GM23248 (cell line): ENCODE results near the gene ZNF687. TPM values are rescaled to one million over a fixed set of nuclear protein-coding genes. Genes with fewer than 3 reads are reported as not detected.

Experiments
- DNase-seq: peaks from one replicate; pipeline ENCODE4 v3.0.0-alpha.2; 2015
- H2AFZ ChIP-seq: fragments of 200-600 bp; sonication (generic); 2 replicates; pipeline ENCODE4 v1.6.1; 2016; ENCODE audit warnings: antibody characterized with exemption
- H3F3A ChIP-seq: fragments of 200-600 bp; sonication (generic); 2 replicates; pipeline ENCODE4 v1.6.1; 2016; ENCODE audit warnings: mild to moderate bottlenecking, antibody characterized with exemption, mixed run types; ENCODE audit not compliant: insufficient read depth
- H3K27ac ChIP-seq: fragments of 200-600 bp; sonication (generic); 2 replicates; pipeline ENCODE4 v1.5.1; 2016; ENCODE audit warnings: mild to moderate bottlenecking
- H3K27me3 ChIP-seq: fragments of 200-600 bp; sonication (generic); replicated peaks from 2 replicates; pipeline ENCODE4 v1.6.1; 2016; ENCODE audit warnings: mild to moderate bottlenecking; ENCODE audit not compliant: insufficient read depth
- H3K36me3 ChIP-seq: fragments of 200-600 bp; sonication (generic); 2 replicates; pipeline ENCODE4 v1.6.1; 2016; ENCODE audit warnings: low read depth, mild to moderate bottlenecking
- H3K4me1 ChIP-seq: fragments of 200-600 bp; sonication (generic); 2 replicates; pipeline ENCODE4 v1.6.1; 2016; ENCODE audit warnings: mild to moderate bottlenecking; ENCODE audit not compliant: insufficient read depth
- H3K4me2 ChIP-seq: fragments of 200-600 bp; sonication (generic); one replicate; pipeline ENCODE4 v1.6.1; 2016; ENCODE audit warnings: mild to moderate bottlenecking; ENCODE audit not compliant: unreplicated experiment
- H3K4me3 ChIP-seq: fragments of 200-600 bp; sonication (generic); 2 replicates; pipeline ENCODE4 v1.5.1; 2016; ENCODE audit warnings: mild to moderate bottlenecking
- H3K79me2 ChIP-seq: fragments of 200-600 bp; sonication (generic); 2 replicates; pipeline ENCODE4 v1.6.1; 2016; ENCODE audit warnings: mild to moderate bottlenecking; ENCODE audit not compliant: insufficient read depth
- H3K9ac ChIP-seq: fragments of 200-600 bp; sonication (generic); 2 replicates; pipeline ENCODE4 v1.6.1; 2016; ENCODE audit warnings: mild to moderate bottlenecking
- H3K9me2 ChIP-seq: fragments of 200-600 bp; sonication (generic); 2 replicates; pipeline ENCODE4 v1.6.1; 2016; ENCODE audit warnings: mixed run types, mild to moderate bottlenecking, moderate library complexity; ENCODE audit not compliant: insufficient read depth
- H3K9me3 ChIP-seq: fragments of 200-600 bp; sonication (generic); one replicate; pipeline ENCODE4 v1.6.1; 2017; ENCODE audit warnings: low read depth
- H4K20me1 ChIP-seq: fragments of 200-600 bp; sonication (generic); 2 replicates; pipeline ENCODE4 v1.6.0; 2016; ENCODE audit not compliant: insufficient read depth
- EZH2 ChIP-seq: fragments of 200-600 bp; sonication (generic); IDR thresholded peaks from 2 replicates; pipeline ENCODE4 v1.6.1; 2018; ENCODE audit warnings: antibody characterized with exemption, mild to moderate bottlenecking; ENCODE audit not compliant: insufficient read depth, poor library complexity, severe bottlenecking
- EZH2phosphoT487 ChIP-seq: fragments of 200-600 bp; sonication (generic); IDR thresholded peaks from 2 replicates; pipeline ENCODE4 v1.6.1; 2018; ENCODE audit warnings: antibody characterized with exemption, moderate library complexity, mild to moderate bottlenecking, low read depth; ENCODE audit not compliant: insufficient read depth
- WGBS, 2 experiments: methylation state at CpG; one replicate each; pipeline ENCODE4 v1.1.6; 2015 to 2017; ENCODE audit warnings: low lambda C conversion rate in 2 of 2, low coverage in 1 of 2; ENCODE audit errors: missing lambda C conversion rate in 2 of 2; 5-methylcytosine and 5-hydroxymethylcytosine counted together
- in situ Hi-C: fragments of 300-500 bp; cut with MboI; formaldehyde crosslinking; loops from 2 replicates; pipeline ENCODE4 v1.15.0; 2020
- polyA plus RNA-seq: library from polyadenylated mRNA; unstranded; fragments of >200 nt; fragmentation: Nextera tagmentation; extraction: Ambion mirVana; gene quantifications from 2 replicates; pipeline ENCODE4 v1.2.1, GENCODE V29; 2016
- total RNA-seq: library from RNA; depleted of rRNA; stranded (reverse); fragments of >200 nt; shearing (Covaris generic); gene quantifications from 2 replicates; pipeline ENCODE4 v1.2.3, GENCODE V29; 2014

Gene ZNF687
- total and polyA plus RNA-seq, 2 experiments from 2014 or later = 3.0 to 21.5 TPM

DNA sequence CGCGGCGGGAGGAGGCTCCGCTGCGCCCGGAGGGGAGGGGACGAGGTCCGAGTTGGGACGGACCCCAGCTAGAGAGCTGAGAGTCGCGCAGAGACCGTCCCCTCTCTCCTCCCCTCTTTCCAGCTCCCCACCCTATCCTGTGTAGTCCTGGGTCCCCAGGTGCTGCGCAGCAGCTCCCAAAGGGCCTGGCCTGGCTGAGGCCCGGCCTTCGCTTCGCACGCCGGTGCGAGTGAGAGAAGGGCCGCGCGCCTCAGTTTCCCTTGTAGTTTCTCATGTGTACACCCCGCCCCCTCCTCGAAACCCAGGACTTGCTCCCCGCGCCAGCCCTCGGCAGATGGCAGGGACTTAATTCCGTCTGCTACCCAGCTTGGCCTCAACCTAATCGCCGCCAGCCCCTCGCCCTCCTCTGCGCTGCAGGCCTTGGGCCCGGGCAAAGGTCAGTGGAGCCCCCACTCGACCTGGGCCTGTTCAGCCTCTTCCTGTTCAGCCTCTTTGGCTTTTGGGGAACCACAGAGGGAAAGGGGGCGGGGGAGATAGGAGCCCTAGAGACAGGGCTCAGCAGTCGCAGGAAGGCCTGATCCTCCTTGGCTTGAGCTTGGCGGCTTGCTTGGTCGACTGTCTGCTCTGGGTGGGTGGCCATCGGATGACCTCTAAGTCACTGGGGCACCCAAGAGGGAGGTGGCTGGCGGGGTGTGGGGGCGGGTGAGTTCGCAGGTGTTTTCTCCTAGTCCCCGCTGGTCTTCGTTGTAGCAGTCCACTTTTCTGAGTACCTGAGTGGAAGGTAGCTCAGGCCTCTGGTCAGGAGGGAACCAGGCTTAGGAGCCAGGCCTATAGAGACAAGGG, 1.0 kb downstream of the ZNF687 start:
- WGBS, 2 experiments = 9 to 18% methylated on average over 27 to 44 of the region's 44 CpGs
- TF ChIP-seq EZH2 (no peak), EZH2phosphoT487 (no peak)
- no peaks in the 10 kb centered on the region; the same call in 1 of the 2 replicates for H3K36me3 ChIP-seq
- no peaks in the 10 kb centered on the region for H3K9me2 ChIP-seq
- peak overlapping the region; percentile 93 for H3K9ac ChIP-seq
- H3K27ac ChIP-seq = peak overlapping the region; percentile 99
- H3K9me3 ChIP-seq = no peaks in the 10 kb centered on the region
- no peaks in the 10 kb centered on the region for H3K27me3 ChIP-seq
- peak overlapping the region; percentile 60 for H2AFZ ChIP-seq
- peaks cover 4% of the 10 kb centered on the region for H3K4me1 ChIP-seq
- DNase-seq = peak; percentile 49
- H4K20me1 ChIP-seq = no peaks in the 10 kb centered on the region
- in situ Hi-C loops = no loop called here
- H3K4me3 ChIP-seq = peak overlapping the region; percentile 87
- H3K79me2 ChIP-seq = peaks cover 28% of the 10 kb centered on the region
- peaks cover 5% of the 10 kb centered on the region; the same call in 1 of the 2 replicates for H3F3A ChIP-seq
- peak overlapping the region; percentile 98 for H3K4me2 ChIP-seq

- H3K9me3 ChIP-seq = no peaks in the 10 kb centered on the region
- no peaks in the 10 kb centered on the region for H4K20me1 ChIP-seq
- in situ Hi-C loops = no loop called here
Measured at GRCh38 chr1:151284013-151284577, 2.0 kb downstream of the ZNF687 start.

DNA sequence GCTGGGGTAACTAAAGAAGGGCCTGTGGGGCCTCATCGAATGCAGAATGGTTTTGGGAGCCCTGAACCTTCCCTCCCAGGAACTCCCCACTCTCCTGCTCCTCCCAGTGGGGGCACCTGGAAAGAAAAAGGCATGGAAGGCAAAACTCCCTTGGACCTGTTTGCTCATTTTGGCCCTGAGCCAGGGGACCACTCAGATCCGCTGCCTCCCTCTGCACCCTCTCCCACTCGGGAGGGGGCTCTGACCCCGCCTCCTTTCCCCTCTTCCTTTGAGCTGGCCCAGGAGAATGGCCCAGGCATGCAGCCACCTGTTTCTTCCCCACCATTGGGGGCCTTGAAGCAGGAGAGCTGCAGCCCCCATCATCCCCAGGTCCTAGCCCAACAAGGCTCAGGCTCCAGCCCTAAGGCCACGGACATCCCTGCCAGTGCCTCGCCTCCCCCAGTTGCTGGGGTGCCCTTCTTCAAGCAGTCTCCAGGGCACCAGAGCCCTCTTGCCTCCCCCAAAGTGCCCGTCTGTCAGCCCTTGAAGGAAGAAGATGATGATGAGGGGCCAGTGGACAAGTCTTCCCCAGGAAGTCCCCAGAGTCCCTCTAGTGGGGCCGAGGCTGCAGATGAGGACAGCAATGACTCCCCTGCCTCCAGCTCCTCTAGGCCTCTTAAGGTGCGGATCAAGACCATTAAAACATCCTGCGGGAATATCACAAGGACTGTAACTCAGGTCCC, 4.7 kb downstream of the ZNF687 start:
- Histone ChIP-seq H3K9me3 (no peaks in the 10 kb centered on the region), H3K79me2 (peaks cover 28% of the 10 kb centered on the region), H4K20me1 (no peaks in the 10 kb centered on the region), H3K4me3 (no peak overlapping the region), H2AFZ (no peak overlapping the region), H3K9ac (no peak overlapping the region), H3K36me3 (peaks cover 5% of the 10 kb centered on the region; the same call in 1 of the 2 replicates), H3K27me3 (no peaks in the 10 kb centered on the region), H3K27ac (no peak overlapping the region), H3K4me1 (peaks cover 4% of the 10 kb centered on the region), H3F3A (0 out of 2 replicates have a peak, but pooled peaks cover 5% of the 10 kb centered on the region), H3K9me2 (no peaks in the 10 kb centered on the region), H3K4me2 (no peak overlapping the region)
- WGBS, 2 experiments = 83 to 84% methylated on average over 9 to 10 of the region's 10 CpGs
- in situ Hi-C loops = no loop called here
- no peak for DNase-seq
- no peak for TF ChIP-seq EZH2

More at GRCh38 chr1:151284013-151284577, 2.0 kb downstream of the ZNF687 start:
- peaks cover 5% of the 10 kb centered on the region; the same call in 1 of the 2 replicates for H3F3A ChIP-seq
- TF ChIP-seq EZH2phosphoT487 (no peak), EZH2 (no peak)
- peaks cover 4% of the 10 kb centered on the region for H3K4me1 ChIP-seq
- H3K9ac ChIP-seq = peak overlapping the region; percentile 93
- DNase-seq = no peak
- H3K4me3 ChIP-seq = peak overlapping the region; percentile 87
- no peak overlapping the region for H2AFZ ChIP-seq
- no peaks in the 10 kb centered on the region for H3K9me2 ChIP-seq
- peak overlapping the region; percentile 98 for H3K4me2 ChIP-seq
- WGBS, 2 experiments = 48 to 71% methylated on average over 2 of the region's 2 CpGs
- H3K27me3 ChIP-seq = no peaks in the 10 kb centered on the region
- H3K27ac ChIP-seq = no peak overlapping the region
- peaks cover 5% of the 10 kb centered on the region; the same call in 1 of the 2 replicates for H3K36me3 ChIP-seq
- peaks cover 28% of the 10 kb centered on the region for H3K79me2 ChIP-seq

DNA sequence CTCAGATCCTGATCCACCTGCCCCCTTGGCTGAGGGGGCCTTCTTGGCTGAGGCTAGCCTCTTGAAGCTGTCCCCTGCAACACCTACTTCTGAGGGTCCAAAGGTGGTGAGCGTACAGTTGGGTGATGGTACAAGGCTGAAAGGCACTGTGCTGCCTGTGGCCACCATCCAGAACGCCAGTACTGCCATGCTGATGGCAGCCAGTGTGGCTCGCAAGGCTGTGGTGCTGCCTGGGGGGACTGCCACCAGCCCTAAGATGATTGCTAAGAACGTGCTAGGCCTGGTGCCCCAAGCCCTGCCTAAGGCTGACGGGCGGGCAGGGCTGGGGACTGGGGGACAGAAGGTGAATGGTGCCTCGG, 5.2 kb downstream of the ZNF687 start:
- 0 out of 2 replicates have a peak, but pooled peaks cover 5% of the 10 kb centered on the region for H3F3A ChIP-seq
- peaks cover 28% of the 10 kb centered on the region for H3K79me2 ChIP-seq
- no peak overlapping the region for H3K9ac ChIP-seq
- no peak for TF ChIP-seq EZH2phosphoT487
- TF ChIP-seq EZH2 = no peak
- in situ Hi-C loops = no loop called here
- no peak for DNase-seq
- H3K27me3 ChIP-seq = no peaks in the 10 kb centered on the region
- H3K36me3 ChIP-seq = peaks cover 5% of the 10 kb centered on the region; the same call in 1 of the 2 replicates
- no peak overlapping the region for H3K27ac ChIP-seq
- no peaks in the 10 kb centered on the region for H4K20me1 ChIP-seq
- H3K4me3 ChIP-seq = no peak overlapping the region
- H3K9me2 ChIP-seq = no peaks in the 10 kb centered on the region
- no peak overlapping the region for H2AFZ ChIP-seq
- WGBS, 2 experiments = 80 to 85% methylated on average over 6 to 7 of the region's 7 CpGs
- no peak overlapping the region for H3K4me2 ChIP-seq
- H3K4me1 ChIP-seq = peaks cover 4% of the 10 kb centered on the region
- H3K9me3 ChIP-seq = no peaks in the 10 kb centered on the region
